HCT116 (cell line): ENCODE data around the gene GPR171. TPM values are rescaled to one million over a fixed set of nuclear protein-coding genes. Genes with fewer than 3 reads are reported as not detected.

Experiments used
- ATAC-seq: fragments of 200-7000 bp; cut with Tn5 transposase; 2 replicates; pipeline ENCODE4 v1.9.1; 2020; ENCODE audit warnings: mild to moderate bottlenecking, moderate library complexity
- BruUV-seq: library from RNA; stranded (reverse); fragments of 400-500 nt; replicated peaks from 2 replicates; lab custom pipeline; 2021; lab: Mats Ljungman, UMichigan
- CTCF ChIA-PET: fragments of 300-600 bp; sonication (Branson Sonifier 250); formaldehyde crosslinking; loops from one replicate; lab custom pipeline; 2021; ENCODE audit warnings: antibody characterized with exemption; lab: Charles Lee
- POLR2A ChIA-PET: fragments of 300-600, 350-600 bp; sonication (Branson Sonifier 250); formaldehyde crosslinking; loops from one replicate; lab custom pipeline; 2021; ENCODE audit warnings: antibody characterized with exemption; lab: Charles Lee
- RAD21 ChIA-PET, 2 experiments: fragments of 300-600 bp; sonication (Branson Sonifier 250); formaldehyde crosslinking; loops; one replicate each; lab custom pipeline; 2023; ENCODE audit warnings: low total read pairs in 2 of 2; ENCODE audit not compliant: uncharacterized antibody in 2 of 2, unreplicated experiment in 2 of 2, low non-redundant PET in 1 of 2; lab: Charles Lee
- DNase-seq: peaks from one replicate; pipeline ENCODE4 v3.0.0-alpha.2; 2010; ENCODE audit warnings: low read depth, low spot score
- H2AFZ ChIP-seq: fragments of 200-600 bp; shearing (Covaris generic), sonication (generic); 2 replicates; pipeline ENCODE4 v1.6.1; 2017; ENCODE audit warnings: low read depth, mixed run types, mixed read lengths, antibody characterized with exemption, low read length; ENCODE audit not compliant: poor library complexity, severe bottlenecking
- H3K27ac ChIP-seq: 2 replicates; pipeline ENCODE4 v1.5.1; 2012; ENCODE audit warnings: low read depth, low read length
- H3K27me3 ChIP-seq: fragments of 200-600 bp; sonication (generic); 2 replicates; pipeline ENCODE4 v1.6.1; 2016; ENCODE audit warnings: mixed run types, low read length, mixed read lengths; ENCODE audit not compliant: insufficient read depth
- H3K36me3 ChIP-seq, 2 experiments: fragments of 200-500 bp in 1 of 2; fragments of 200-600 bp in 1 of 2; sonication (Bioruptor generic) in 1 of 2; sonication (generic) in 1 of 2; 2 replicates each; pipeline versions ENCODE4 v1.5.1 to v1.6.1; 2014 to 2016; ENCODE audit warnings: low read length in 2 of 2, inconsistent platforms in 1 of 2, mixed read lengths in 1 of 2, mixed run types in 1 of 2; ENCODE audit not compliant: insufficient read depth in 2 of 2, control insufficient read depth in 1 of 2
- H3K4me1 ChIP-seq, 2 experiments: fragments of 200-600 bp in 1 of 2; sonication (generic) in 1 of 2; 2 replicates each; pipeline versions ENCODE4 v1.5.1 to v1.6.1; 2012 to 2017; ENCODE audit warnings: low read length in 2 of 2, inconsistent platforms in 1 of 2, mild to moderate bottlenecking in 1 of 2, mixed read lengths in 1 of 2, mixed run types in 1 of 2, moderate library complexity in 1 of 2; ENCODE audit not compliant: insufficient read depth in 2 of 2, control insufficient read depth in 1 of 2
- H3K4me2 ChIP-seq: fragments of 200-600 bp; sonication (generic); 2 replicates; pipeline ENCODE4 v1.6.1; 2017; ENCODE audit warnings: mixed run types, low read length, mixed read lengths
- H3K4me3 ChIP-seq, 2 experiments: fragments of 200-600 bp in 1 of 2; sonication (generic) in 1 of 2; replicated peaks in 1 of 2; 2 replicates each; pipeline ENCODE4 v1.5.1; 2011 to 2016; ENCODE audit warnings: low read length in 2 of 2, control low read depth in 1 of 2, low read depth in 1 of 2, mild to moderate bottlenecking in 1 of 2, mixed read lengths in 1 of 2, mixed run types in 1 of 2
- H3K79me2 ChIP-seq: fragments of 200-600 bp; sonication (generic); 2 replicates; pipeline ENCODE4 v1.6.1; 2017; ENCODE audit warnings: mild to moderate bottlenecking, mixed run types, low read length, moderate library complexity, mixed read lengths; ENCODE audit not compliant: insufficient read depth
- H3K9ac ChIP-seq: fragments of 200-600 bp; sonication (generic); 2 replicates; pipeline ENCODE4 v1.6.1; 2016; ENCODE audit warnings: low read length, mixed read lengths
- H3K9me2 ChIP-seq: fragments of 200-600 bp; sonication (generic), shearing (Covaris generic); 2 replicates; pipeline ENCODE4 v1.6.1; 2017; ENCODE audit warnings: mixed run types, mild to moderate bottlenecking, moderate library complexity; ENCODE audit not compliant: insufficient read depth
- H3K9me3 ChIP-seq, 2 experiments: fragments of 200-500 bp in 1 of 2; fragments of 200-600 bp in 1 of 2; sonication (Bioruptor generic) in 1 of 2; sonication (generic) in 1 of 2; 2 replicates each; pipeline ENCODE4 v1.6.1; 2014 to 2017; ENCODE audit warnings: low read length in 2 of 2, mixed read lengths in 2 of 2, inconsistent platforms in 1 of 2, low read depth in 1 of 2, mild to moderate bottlenecking in 1 of 2, mixed run types in 1 of 2, moderate library complexity in 1 of 2; ENCODE audit not compliant: control insufficient read depth in 1 of 2, insufficient read depth in 1 of 2
- H4K20me1 ChIP-seq: fragments of 200-600 bp; sonication (generic), shearing (Covaris generic); 2 replicates; pipeline ENCODE4 v1.6.1; 2017; ENCODE audit warnings: mixed run types, mild to moderate bottlenecking, moderate library complexity; ENCODE audit not compliant: insufficient read depth
- ATF3 ChIP-seq: IDR thresholded peaks from 2 replicates; pipeline ENCODE4 v1.6.1; 2012
- EGR1 ChIP-seq: IDR thresholded peaks from 2 replicates; pipeline ENCODE4 v1.6.1; 2012; ENCODE audit warnings: low read depth
- EZH2 ChIP-seq: fragments of 200-600 bp; sonication (generic); IDR thresholded peaks from 2 replicates; pipeline ENCODE4 v1.6.1; 2017; ENCODE audit warnings: antibody characterized with exemption, mixed run types
- EZH2phosphoT487 ChIP-seq: fragments of 200-600 bp; IDR thresholded peaks from 2 replicates; pipeline ENCODE4 v1.6.1; 2018; ENCODE audit warnings: antibody characterized with exemption, borderline replicate concordance
- FOSL1 ChIP-seq: IDR thresholded peaks from 2 replicates; pipeline ENCODE4 v1.6.1; 2012; ENCODE audit warnings: low read depth
- MAX ChIP-seq: IDR thresholded peaks from 2 replicates; pipeline ENCODE4 v1.6.1; 2012
- POLR2A ChIP-seq: IDR thresholded peaks from 2 replicates; pipeline ENCODE4 v1.7.0; 2011; ENCODE audit warnings: borderline replicate concordance; ENCODE audit not compliant: insufficient read depth, insufficient read length; ENCODE audit errors: extremely low read depth
- POLR2AphosphoS5 ChIP-seq: IDR thresholded peaks from 2 replicates; pipeline ENCODE4 v1.6.1; 2011; ENCODE audit warnings: mild to moderate bottlenecking, low read depth, low read length, moderate library complexity
- SIN3A ChIP-seq: IDR thresholded peaks from 2 replicates; pipeline ENCODE4 v1.6.1; 2012; ENCODE audit warnings: low read depth
- YY1 ChIP-seq: IDR thresholded peaks from 2 replicates; pipeline ENCODE4 v1.6.1; 2011; ENCODE audit warnings: low read length, low read depth, moderate library complexity, mild to moderate bottlenecking; ENCODE audit not compliant: insufficient replicate concordance; ENCODE audit errors: extremely low read depth
- ZBTB33 ChIP-seq: IDR thresholded peaks from 2 replicates; pipeline ENCODE4 v1.6.1; 2011; ENCODE audit warnings: mild to moderate bottlenecking, low read length, moderate library complexity; ENCODE audit not compliant: insufficient replicate concordance; ENCODE audit errors: extremely low read depth
- intact Hi-C: fragments of 100-400 bp; cut with micrococcal nuclease; formaldehyde crosslinking; loops from 2 replicates; pipeline ENCODE4 v1.10.0; 2022
- total RNA-seq: library from RNA; stranded (reverse); gene quantifications from one replicate; pipeline ENCODE4 v1.2.1, GENCODE V29; 2021; ENCODE audit not compliant: unreplicated experiment

Gene GPR171
- total RNA-seq, 1 experiment from 2014 or later = not detected

GRCh38 chr3:151209654-151210053, 6.6 kb upstream of the GPR171 start:
- H3K9ac ChIP-seq = no peak overlapping the region

More at GRCh38 chr3:151209654-151210053, 6.6 kb upstream of the GPR171 start:
- H3K36me3 ChIP-seq = no peaks in the 10 kb centered on the region
- TF ChIP-seq ZBTB33 (no peak), EZH2phosphoT487 (no peak), SIN3A (no peak), YY1 (no peak), FOSL1 (no peak), EGR1 (no peak), MAX (no peak), ATF3 (no peak), POLR2A (no peak), EZH2 (no peak), POLR2AphosphoS5 (no peak)
- H3K79me2 ChIP-seq = no peaks in the 10 kb centered on the region
- no peak for ATAC-seq
- H3K27ac ChIP-seq = no peak overlapping the region
- no peaks in the 10 kb centered on the region for H4K20me1 ChIP-seq
- H3K9me3 ChIP-seq = no peaks in the 10 kb centered on the region
- ChIA-PET CTCF (no interaction called here), POLR2A (no interaction called here), RAD21 (no interaction called here)
- intact Hi-C loops = no loop called here
- no peak for DNase-seq
- H3K4me1 ChIP-seq = peaks cover 0 to 6% of the 10 kb centered on the region in 2 experiments; a peak in 1 of 4 replicates
- H3K4me3 ChIP-seq = no peak overlapping the region
- no TSS peak for BruUV-seq
- H2AFZ ChIP-seq = no peak overlapping the region
- H3K27me3 ChIP-seq = no peaks in the 10 kb centered on the region
- H3K9me2 ChIP-seq = no peaks in the 10 kb centered on the region
- H3K4me2 ChIP-seq = no peak overlapping the region
